K562 (cell line): Measurements from ENCODE around the gene EXOC3L1. TPM values are rescaled to one million over a fixed set of nuclear protein-coding genes. Genes with fewer than 3 reads are reported as not detected.

Source experiments
- GATA2 ChIP-seq: sonication (generic); formaldehyde crosslinking; IDR thresholded peaks from 2 replicates; pipeline ENCODE4 v1.4.0; 2020; ENCODE audit warnings: mild to moderate bottlenecking, missing genetic modification reagents
- HMGXB4 ChIP-seq: sonication (generic); formaldehyde crosslinking; IDR thresholded peaks from 2 replicates; pipeline ENCODE4 v1.8.1; 2023; ENCODE audit warnings: mild to moderate bottlenecking, missing genetic modification reagents
- NCOA1 ChIP-seq: fragments of 450-650 bp; IDR thresholded peaks from 2 replicates; pipeline ENCODE4 v1.6.1; 2016; ENCODE audit warnings: low read depth
- NUFIP1 ChIP-seq: fragments of 450-650 bp; IDR thresholded peaks from 2 replicates; pipeline ENCODE4 v1.6.1; 2018; ENCODE audit not compliant: partially characterized antibody
- PATZ1 ChIP-seq: fragments of 250-450 bp; sonication (Bioruptor Pico); IDR thresholded peaks from 2 replicates; pipeline ENCODE4 v1.5.0; 2020; ENCODE audit warnings: mild to moderate bottlenecking, borderline replicate concordance
- PTRF ChIP-seq: fragments of 450-650 bp; IDR thresholded peaks from 2 replicates; pipeline ENCODE4 v1.6.1; 2016; ENCODE audit warnings: mild to moderate bottlenecking, missing genetic modification characterization, missing compliant biosample characterization
- SNAPC5 ChIP-seq: fragments of 250-450 bp; sonication (Bioruptor Pico); IDR thresholded peaks from 2 replicates; pipeline ENCODE4 v1.8.0; 2021; ENCODE audit warnings: moderate library complexity, mild to moderate bottlenecking, inconsistent platforms
- TAF15 ChIP-seq: fragments of 200-400 bp; formaldehyde crosslinking; IDR thresholded peaks from 2 replicates; pipeline ENCODE4 v1.6.1; 2017; ENCODE audit warnings: mild to moderate bottlenecking, low read depth, low read length, moderate library complexity
- TFAM ChIP-seq: fragments of 250-450 bp; sonication (Bioruptor Pico); conservative IDR thresholded peaks from 2 replicates; pipeline ENCODE4 v1.5.0; 2021; ENCODE audit warnings: mild to moderate bottlenecking, moderate library complexity
- TOE1 ChIP-seq, 2 experiments: fragments of 450-650 bp in 1 of 2; sonication (generic) in 1 of 2; formaldehyde crosslinking in 1 of 2; IDR thresholded peaks; 2 replicates each; pipeline versions ENCODE4 v1.7.1 to v1.8.0; 2016 to 2022; ENCODE audit warnings: borderline replicate concordance in 2 of 2, mild to moderate bottlenecking in 2 of 2, antibody characterized with exemption in 1 of 2, inconsistent platforms in 1 of 2, low read depth in 1 of 2, missing genetic modification reagents in 1 of 2, moderate library complexity in 1 of 2
- TRIM28 ChIP-seq: fragments of 450-650 bp; IDR thresholded peaks from 2 replicates; pipeline ENCODE4 v1.6.1; 2017
- ZBTB12 ChIP-seq: fragments of 250-450 bp; sonication (Bioruptor Pico); IDR thresholded peaks from 2 replicates; pipeline ENCODE4 v1.4.0; 2020
- ZFP1 ChIP-seq: fragments of 450-650 bp; formaldehyde crosslinking; IDR thresholded peaks from 2 replicates; pipeline ENCODE4 v1.4.0; 2020; ENCODE audit warnings: mild to moderate bottlenecking, mixed read lengths
- ZFP91 ChIP-seq: sonication (generic); formaldehyde crosslinking; IDR thresholded peaks from 2 replicates; pipeline ENCODE4 v1.8.0; 2022; ENCODE audit warnings: mild to moderate bottlenecking, missing genetic modification reagents
- ZFPM2 ChIP-seq: fragments of 250-450 bp; sonication (Bioruptor Pico); IDR thresholded peaks from 2 replicates; pipeline ENCODE4 v1.5.1; 2022; ENCODE audit warnings: mild to moderate bottlenecking
- ZNF239 ChIP-seq: fragments of 250-450 bp; sonication (Bioruptor Pico); IDR thresholded peaks from 2 replicates; pipeline ENCODE4 v1.4.0; 2020; ENCODE audit warnings: mild to moderate bottlenecking
- ZNF253 ChIP-seq: fragments of 250-450 bp; sonication (Bioruptor Pico); conservative IDR thresholded peaks from 2 replicates; pipeline ENCODE4 v1.6.1; 2021; ENCODE audit warnings: mild to moderate bottlenecking
- ZNF436 ChIP-seq: fragments of 250-450, 450-650 bp; sonication (Bioruptor Pico); formaldehyde crosslinking; IDR thresholded peaks from 2 replicates; pipeline ENCODE4 v1.7.0; 2020; ENCODE audit warnings: mild to moderate bottlenecking
- ZNF444 ChIP-seq: fragments of 250-450 bp; sonication (Bioruptor Pico); IDR thresholded peaks from 2 replicates; pipeline ENCODE4 v1.4.0; 2020; ENCODE audit warnings: mild to moderate bottlenecking, moderate library complexity
- ZNF584 ChIP-seq: fragments of 200-800 bp; sonication (Bioruptor generic); IDR thresholded peaks from 2 replicates; pipeline ENCODE4 v1.6.1; 2016; ENCODE audit warnings: low read depth, mild to moderate bottlenecking, missing genetic modification characterization, missing compliant biosample characterization
- ZNF644 ChIP-seq: fragments of 200-800 bp; sonication (Bioruptor generic); IDR thresholded peaks from 2 replicates; pipeline ENCODE4 v1.6.1; 2016; ENCODE audit warnings: low read depth, missing genetic modification characterization, missing compliant biosample characterization
- ZNF75A ChIP-seq: fragments of 450-650 bp; formaldehyde crosslinking; IDR thresholded peaks from 2 replicates; pipeline ENCODE4 v1.4.0; 2020; ENCODE audit warnings: mild to moderate bottlenecking
- polyA plus RNA-seq, 8 experiments: library from polyadenylated mRNA; depleted of rRNA in 4 of 8; stranded (reverse) in 5 of 8; unstranded in 3 of 8; fragments of >200 nt; fragmentation: Nextera tagmentation in 2 of 8; fragmentation: Illumina TruSeq in 1 of 8; extraction: Ambion mirVana in 2 of 8; extraction: Trizol in 1 of 8; gene quantifications; 2 replicates each; pipeline versions ENCODE4 v1.2.1 to v1.2.3, GENCODE V29; 2011 to 2014; ENCODE audit warnings: inconsistent platforms in 1 of 8, missing spikeins in 1 of 8
- total RNA-seq, 7 experiments: library from RNA; depleted of rRNA in 6 of 7; stranded (reverse); fragments of >200 nt in 6 of 7; fragmentation: Illumina TruSeq in 2 of 7; extraction: Trizol in 2 of 7; gene quantifications; 2 replicates each; pipeline versions ENCODE4 v1.2.1 to v1.2.3, GENCODE V29; 2011 to 2021; ENCODE audit warnings: low replicate concordance in 1 of 7

EXOC3L1 gene
- total and polyA plus RNA-seq, 9 of the 15 experiments (the other 6 are each of a cell fraction or from before 2014, with no cell fraction given) = 0.08 TPM; not detected in 8

GRCh38 chr16:67183627-67184452 is 6.1 kb downstream of the EXOC3L1 start, which contains the start of gene MATCAP1 (continued):
- TF ChIP-seq ZBTB12 (CRISPR knock-in tag) (peak; percentile 70), SNAPC5 (no peak), ZNF239 (no peak), TRIM28 (no peak), PTRF (tag) (no peak), ZNF584 (no peak), TFAM (CRISPR knock-in tag) (no peak), ZFP1 (CRISPR knock-in tag) (no peak), TAF15 (no peak), NUFIP1 (no peak), ZNF444 (CRISPR knock-in tag) (no peak), NCOA1 (no peak; the same call in 1 of the 2 replicates), ZFPM2 (no peak), ZNF644 (tag) (no peak), TOE1 (IDR thresholded peaks at IDR 0.05; ENCODE audit: borderline replicate concordance) (no peak), TOE1 (CRISPR knock-in tag; IDR thresholded peaks at IDR 0.05; ENCODE audit: borderline replicate concordance, low read depth) (no peak), ZNF436 (CRISPR knock-in tag) (no peak), GATA2 (CRISPR knock-in tag) (no peak), PATZ1 (no peak), HMGXB4 (CRISPR knock-in tag) (no peak), ZFP91 (no peak), ZNF253 (CRISPR knock-in tag) (no peak), ZNF75A (CRISPR knock-in tag) (no peak)
